ENCODE measurements around the gene CFAP74.

The CFAP74 gene

GRCh38 chr1:2027961-2028583 lies 24.5 kb upstream of the CFAP74 start:
- no peaks in the 10 kb centered on the region for H3K27me3 ChIP-seq (ENCODE audit: control insufficient read depth, insufficient read depth, low read length, poor library complexity, severe bottlenecking)

GRCh38 chr1:2025491-2025981 lies 21.9 kb upstream of the CFAP74 start:
- H3K4me1 ChIP-seq (ENCODE audit: control insufficient read depth, insufficient read depth, low read length) = no peaks in the 10 kb centered on the region
- no peak overlapping the region for H3K4me3 ChIP-seq (ENCODE audit: insufficient read depth, low read depth, low read length)
- H3K9me3 ChIP-seq (ENCODE audit: control insufficient read depth, low read length) = no peaks in the 10 kb centered on the region
- H3K36me3 ChIP-seq (ENCODE audit: control insufficient read depth, insufficient read depth, low read length) = no peaks in the 10 kb centered on the region
- no peak overlapping the region for H3K27ac ChIP-seq (ENCODE audit: insufficient read depth, low read depth, low read length, poor library complexity, severe bottlenecking)
- peaks cover 13% of the 10 kb centered on the region for H3K27me3 ChIP-seq (ENCODE audit: control insufficient read depth, insufficient read depth, low read length, poor library complexity, severe bottlenecking)
- WGBS, 2 experiments = 92% methylated on average over 39 of the region's 39 CpGs

More at GRCh38 chr1:2027961-2028583, 24.5 kb upstream of the CFAP74 start:
- no peak overlapping the region for H3K4me3 ChIP-seq (ENCODE audit: insufficient read depth, low read depth, low read length)
- no peaks in the 10 kb centered on the region for H3K9me3 ChIP-seq (ENCODE audit: control insufficient read depth, low read length)
- H3K27ac ChIP-seq (ENCODE audit: insufficient read depth, low read depth, low read length, poor library complexity, severe bottlenecking) = no peak overlapping the region
- WGBS, 2 experiments = 92% methylated on average over 46 of the region's 46 CpGs
- peaks cover 12% of the 10 kb centered on the region for H3K4me1 ChIP-seq (ENCODE audit: control insufficient read depth, insufficient read depth, low read length)
- no peaks in the 10 kb centered on the region for H3K36me3 ChIP-seq (ENCODE audit: control insufficient read depth, insufficient read depth, low read length)

- H3K27me3 ChIP-seq (ENCODE audit: control insufficient read depth, insufficient read depth, low read length, poor library complexity, severe bottlenecking) = peaks cover 20% of the 10 kb centered on the region
- no peak overlapping the region for H3K4me3 ChIP-seq (ENCODE audit: insufficient read depth, low read depth, low read length)
- WGBS, 2 experiments = 90 to 91% methylated on average over 18 of the region's 18 CpGs
- no peaks in the 10 kb centered on the region for H3K36me3 ChIP-seq (ENCODE audit: control insufficient read depth, insufficient read depth, low read length)
- no peaks in the 10 kb centered on the region for H3K9me3 ChIP-seq (ENCODE audit: control insufficient read depth, low read length)
- H3K27ac ChIP-seq (ENCODE audit: insufficient read depth, low read depth, low read length, poor library complexity, severe bottlenecking) = no peak overlapping the region
- no peaks in the 10 kb centered on the region for H3K4me1 ChIP-seq (ENCODE audit: control insufficient read depth, insufficient read depth, low read length)
Measured at GRCh38 chr1:2024887-2025286, 21.3 kb upstream of the CFAP74 start.

- H3K27ac ChIP-seq (ENCODE audit: insufficient read depth, low read depth, low read length, poor library complexity, severe bottlenecking) = no peak overlapping the region
- H3K9me3 ChIP-seq (ENCODE audit: control insufficient read depth, low read length) = no peaks in the 10 kb centered on the region
- no peaks in the 10 kb centered on the region for H3K36me3 ChIP-seq (ENCODE audit: control insufficient read depth, insufficient read depth, low read length)
- 92% methylated on average over 10 of the region's 10 CpGs for WGBS, 2 experiments
- no peak overlapping the region for H3K4me3 ChIP-seq (ENCODE audit: insufficient read depth, low read depth, low read length)
- peaks cover 24% of the 10 kb centered on the region for H3K27me3 ChIP-seq (ENCODE audit: control insufficient read depth, insufficient read depth, low read length, poor library complexity, severe bottlenecking)
- no peaks in the 10 kb centered on the region for H3K4me1 ChIP-seq (ENCODE audit: control insufficient read depth, insufficient read depth, low read length)
Measured at GRCh38 chr1:2024451-2024850, 20.9 kb upstream of the CFAP74 start.

- Histone ChIP-seq H3K36me3 (ENCODE audit: control insufficient read depth, insufficient read depth, low read length) (no peaks in the 10 kb centered on the region), H3K9me3 (ENCODE audit: control insufficient read depth, low read length) (no peaks in the 10 kb centered on the region), H3K4me1 (ENCODE audit: control insufficient read depth, insufficient read depth, low read length) (no peaks in the 10 kb centered on the region), H3K4me3 (ENCODE audit: insufficient read depth, low read depth, low read length) (no peak overlapping the region), H3K27me3 (ENCODE audit: control insufficient read depth, insufficient read depth, low read length, poor library complexity, severe bottlenecking) (peaks cover 35% of the 10 kb centered on the region), H3K27ac (ENCODE audit: insufficient read depth, low read depth, low read length, poor library complexity, severe bottlenecking) (no peak overlapping the region)
- WGBS, 2 experiments = 88 to 90% methylated on average over 9 of the region's 9 CpGs
Measured at GRCh38 chr1:2023187-2023586, 19.6 kb upstream of the CFAP74 start.

- H3K36me3 ChIP-seq (ENCODE audit: control insufficient read depth, insufficient read depth, low read length) = no peaks in the 10 kb centered on the region
- 86 to 88% methylated on average over 21 of the region's 21 CpGs for WGBS, 2 experiments
- H3K9me3 ChIP-seq (ENCODE audit: control insufficient read depth, low read length) = no peaks in the 10 kb centered on the region
- no peak overlapping the region for H3K27ac ChIP-seq (ENCODE audit: insufficient read depth, low read depth, low read length, poor library complexity, severe bottlenecking)
- no peak overlapping the region for H3K4me3 ChIP-seq (ENCODE audit: insufficient read depth, low read depth, low read length)
- H3K4me1 ChIP-seq (ENCODE audit: control insufficient read depth, insufficient read depth, low read length) = no peaks in the 10 kb centered on the region
- peaks cover 45% of the 10 kb centered on the region for H3K27me3 ChIP-seq (ENCODE audit: control insufficient read depth, insufficient read depth, low read length, poor library complexity, severe bottlenecking)
Measured at GRCh38 chr1:2022063-2022770, 18.6 kb upstream of the CFAP74 start.

- H3K4me1 ChIP-seq (ENCODE audit: control insufficient read depth, insufficient read depth, low read length) = no peaks in the 10 kb centered on the region
- H3K4me3 ChIP-seq (ENCODE audit: insufficient read depth, low read depth, low read length) = no peak overlapping the region
- H3K9me3 ChIP-seq (ENCODE audit: control insufficient read depth, low read length) = no peaks in the 10 kb centered on the region
- H3K27me3 ChIP-seq (ENCODE audit: control insufficient read depth, insufficient read depth, low read length, poor library complexity, severe bottlenecking) = peaks cover 46% of the 10 kb centered on the region
- no peaks in the 10 kb centered on the region for H3K36me3 ChIP-seq (ENCODE audit: control insufficient read depth, insufficient read depth, low read length)
- WGBS, 2 experiments = 91 to 92% methylated on average over 25 of the region's 25 CpGs
- H3K27ac ChIP-seq (ENCODE audit: insufficient read depth, low read depth, low read length, poor library complexity, severe bottlenecking) = no peak overlapping the region
Measured at GRCh38 chr1:2021550-2021949, 18.0 kb upstream of the CFAP74 start.

- Histone ChIP-seq H3K36me3 (ENCODE audit: control insufficient read depth, insufficient read depth, low read length) (no peaks in the 10 kb centered on the region), H3K4me3 (ENCODE audit: insufficient read depth, low read depth, low read length) (no peak overlapping the region), H3K4me1 (ENCODE audit: control insufficient read depth, insufficient read depth, low read length) (no peaks in the 10 kb centered on the region), H3K27ac (ENCODE audit: insufficient read depth, low read depth, low read length, poor library complexity, severe bottlenecking) (no peak overlapping the region), H3K9me3 (ENCODE audit: control insufficient read depth, low read length) (no peaks in the 10 kb centered on the region), H3K27me3 (ENCODE audit: control insufficient read depth, insufficient read depth, low read length, poor library complexity, severe bottlenecking) (peaks cover 46% of the 10 kb centered on the region)
- WGBS, 2 experiments = 78 to 88% methylated on average over 11 of the region's 11 CpGs
Measured at GRCh38 chr1:2020310-2020655, 16.7 kb upstream of the CFAP74 start.

- Histone ChIP-seq H3K27ac (ENCODE audit: insufficient read depth, low read depth, low read length, poor library complexity, severe bottlenecking) (no peak overlapping the region), H3K27me3 (ENCODE audit: control insufficient read depth, insufficient read depth, low read length, poor library complexity, severe bottlenecking) (peaks cover 46% of the 10 kb centered on the region), H3K4me1 (ENCODE audit: control insufficient read depth, insufficient read depth, low read length) (no peaks in the 10 kb centered on the region), H3K4me3 (ENCODE audit: insufficient read depth, low read depth, low read length) (no peak overlapping the region), H3K9me3 (ENCODE audit: control insufficient read depth, low read length) (no peaks in the 10 kb centered on the region), H3K36me3 (ENCODE audit: control insufficient read depth, insufficient read depth, low read length) (no peaks in the 10 kb centered on the region)
- 13 to 15% methylated on average over 61 of the region's 61 CpGs for WGBS, 2 experiments
Measured at GRCh38 chr1:2019571-2020309, 16.2 kb upstream of the CFAP74 start.

- 0% methylated on average over 52 of the region's 60 CpGs for WGBS, 2 experiments
- H3K4me1 ChIP-seq (ENCODE audit: control insufficient read depth, insufficient read depth, low read length) = no peaks in the 10 kb centered on the region
- no peaks in the 10 kb centered on the region for H3K9me3 ChIP-seq (ENCODE audit: control insufficient read depth, low read length)
- no peak within 1 kb of the TSS for H3K4me3 ChIP-seq (ENCODE audit: insufficient read depth, low read depth, low read length)
- H3K27me3 ChIP-seq (ENCODE audit: control insufficient read depth, insufficient read depth, low read length, poor library complexity, severe bottlenecking) = peaks cover 46% of the 10 kb centered on the region
- H3K27ac ChIP-seq (ENCODE audit: insufficient read depth, low read depth, low read length, poor library complexity, severe bottlenecking) = no peak within 1 kb of the TSS
- H3K36me3 ChIP-seq (ENCODE audit: control insufficient read depth, insufficient read depth, low read length) = no peaks in the 10 kb centered on the region
Measured at GRCh38 chr1:2019172-2019543, 15.6 kb upstream of the CFAP74 start, which contains the start of gene GABRD. Gene GABRD, plus strand, starts transcription at chr1:2019345. Its CDS starts 79 bp downstream, at chr1:2019424.

All from ectodermal cell (in vitro differentiated cells).